Bronchial epithelial cell (primary cell): ENCODE measurements around the gene IREB2. TPM values are rescaled to one million over a fixed set of nuclear protein-coding genes. Genes with fewer than 3 reads are reported as not detected.

Source experiments
- DNase-seq: peaks from one replicate; pipeline ENCODE4 v3.0.0-alpha.2; 2010; ENCODE audit warnings: low read depth
- FAIRE-seq: peaks from 2 replicates; lab custom pipeline; 2011; peaks lifted over from hg19 to GRCh38; lab: Jason Lieb, UNC
- H3K27me3 ChIP-seq: 2 replicates; pipeline ENCODE4 v1.5.1; 2011; ENCODE audit warnings: low read length; ENCODE audit not compliant: control insufficient read depth, insufficient read depth
- H3K36me3 ChIP-seq: 2 replicates; pipeline ENCODE4 v1.5.1; 2011; ENCODE audit warnings: low read length; ENCODE audit not compliant: control insufficient read depth, insufficient read depth
- H3K4me3 ChIP-seq: 2 replicates; pipeline ENCODE4 v1.5.1; 2011; ENCODE audit warnings: mild to moderate bottlenecking, low read depth, low read length, control low read depth
- total RNA-seq: library from RNA; depleted of rRNA; stranded (reverse); fragments of >200 nt; gene quantifications from 2 replicates; pipeline ENCODE4 v1.2.1, GENCODE V29; 2014
- TF ChIP-seq, protein P1 (sequence below): IDR thresholded peaks from 2 replicates; pipeline ENCODE4 v1.5.1; 2011; ENCODE audit warnings: mild to moderate bottlenecking, moderate library complexity, low read length, control low read depth, inconsistent platforms; ENCODE audit not compliant: insufficient read depth, severe bottlenecking

The IREB2 gene
- total RNA-seq, 1 donor from 2014 or later = 12.6 TPM

DNA sequence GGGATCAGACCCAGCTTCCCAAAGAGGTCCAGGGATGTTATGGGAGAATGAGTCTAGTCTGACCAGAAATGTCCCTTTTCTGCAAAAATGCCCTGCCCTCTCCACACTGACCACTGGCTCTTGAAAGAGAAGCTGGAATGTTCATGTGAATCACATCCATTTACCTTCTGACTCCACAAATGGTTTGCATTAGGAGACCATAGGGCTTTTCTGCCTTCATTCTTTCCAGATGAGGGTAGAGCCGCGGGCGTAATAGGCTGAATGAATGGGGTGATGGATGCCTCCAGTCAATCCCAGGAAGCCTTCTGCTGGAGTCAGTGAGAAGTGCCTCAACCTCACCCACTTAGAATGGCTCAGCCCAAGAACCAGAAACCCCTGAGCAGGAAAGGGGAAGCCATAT, 47.2 kb upstream of the IREB2 start:
- FAIRE-seq (no peak), DNase-seq (no peak)
- TF ChIP-seq, protein P1, sequence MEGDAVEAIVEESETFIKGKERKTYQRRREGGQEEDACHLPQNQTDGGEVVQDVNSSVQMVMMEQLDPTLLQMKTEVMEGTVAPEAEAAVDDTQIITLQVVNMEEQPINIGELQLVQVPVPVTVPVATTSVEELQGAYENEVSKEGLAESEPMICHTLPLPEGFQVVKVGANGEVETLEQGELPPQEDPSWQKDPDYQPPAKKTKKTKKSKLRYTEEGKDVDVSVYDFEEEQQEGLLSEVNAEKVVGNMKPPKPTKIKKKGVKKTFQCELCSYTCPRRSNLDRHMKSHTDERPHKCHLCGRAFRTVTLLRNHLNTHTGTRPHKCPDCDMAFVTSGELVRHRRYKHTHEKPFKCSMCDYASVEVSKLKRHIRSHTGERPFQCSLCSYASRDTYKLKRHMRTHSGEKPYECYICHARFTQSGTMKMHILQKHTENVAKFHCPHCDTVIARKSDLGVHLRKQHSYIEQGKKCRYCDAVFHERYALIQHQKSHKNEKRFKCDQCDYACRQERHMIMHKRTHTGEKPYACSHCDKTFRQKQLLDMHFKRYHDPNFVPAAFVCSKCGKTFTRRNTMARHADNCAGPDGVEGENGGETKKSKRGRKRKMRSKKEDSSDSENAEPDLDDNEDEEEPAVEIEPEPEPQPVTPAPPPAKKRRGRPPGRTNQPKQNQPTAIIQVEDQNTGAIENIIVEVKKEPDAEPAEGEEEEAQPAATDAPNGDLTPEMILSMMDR = no peak
- H3K27me3 ChIP-seq = peaks cover 4% of the 10 kb centered on the region
- no peak overlapping the region for H3K4me3 ChIP-seq
- H3K36me3 ChIP-seq = no peaks in the 10 kb centered on the region

DNA sequence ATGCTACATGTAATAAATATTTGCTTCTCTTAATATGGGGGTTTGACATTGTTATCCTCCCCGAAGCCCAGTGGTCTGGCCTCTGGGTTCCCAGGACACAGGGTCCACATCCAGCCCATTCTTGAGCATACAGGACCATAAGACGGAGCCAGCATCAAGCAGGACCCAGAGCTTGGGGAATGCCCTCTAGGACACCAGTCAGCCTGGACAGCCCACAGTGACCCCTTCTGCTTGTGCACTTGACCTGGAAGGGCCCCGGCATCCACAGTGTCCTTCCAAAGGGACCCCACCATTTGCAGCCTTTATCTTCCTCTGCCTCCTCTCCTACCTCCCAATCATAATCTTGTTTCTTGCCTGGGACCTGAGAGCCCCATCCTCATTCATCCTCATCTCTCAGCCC, 46.2 kb upstream of the IREB2 start:
- peaks cover 2% of the 10 kb centered on the region for H3K27me3 ChIP-seq
- FAIRE-seq = no peak
- no peak overlapping the region for H3K4me3 ChIP-seq
- no peak for DNase-seq
- TF ChIP-seq, protein P1 = no peak
- no peaks in the 10 kb centered on the region for H3K36me3 ChIP-seq

DNA sequence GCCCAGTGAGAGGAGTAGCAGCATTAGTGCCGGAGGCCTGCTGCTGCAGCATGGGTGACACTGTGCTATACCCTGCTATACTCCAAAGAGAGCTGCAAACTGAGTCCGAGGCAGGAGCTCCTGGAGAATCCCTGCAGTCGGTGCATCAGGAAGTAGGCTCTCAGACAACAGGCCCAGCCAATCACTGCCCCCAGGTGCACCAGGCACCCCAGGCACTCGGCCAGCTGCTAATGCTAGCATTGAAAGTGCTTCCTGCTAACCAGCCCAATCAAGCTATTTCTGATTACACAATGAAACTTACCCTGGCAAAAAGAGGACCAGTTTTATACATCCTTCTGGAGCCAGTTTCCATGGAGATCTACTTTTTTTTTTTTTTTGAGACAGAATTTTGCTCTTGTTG, 45.6 kb upstream of the IREB2 start:
- H3K36me3 ChIP-seq = no peaks in the 10 kb centered on the region
- H3K27me3 ChIP-seq = peaks cover 2% of the 10 kb centered on the region
- FAIRE-seq = no peak
- no peak overlapping the region for H3K4me3 ChIP-seq
- DNase-seq = peak; percentile 37
- TF ChIP-seq, protein P1 = no peak

DNA sequence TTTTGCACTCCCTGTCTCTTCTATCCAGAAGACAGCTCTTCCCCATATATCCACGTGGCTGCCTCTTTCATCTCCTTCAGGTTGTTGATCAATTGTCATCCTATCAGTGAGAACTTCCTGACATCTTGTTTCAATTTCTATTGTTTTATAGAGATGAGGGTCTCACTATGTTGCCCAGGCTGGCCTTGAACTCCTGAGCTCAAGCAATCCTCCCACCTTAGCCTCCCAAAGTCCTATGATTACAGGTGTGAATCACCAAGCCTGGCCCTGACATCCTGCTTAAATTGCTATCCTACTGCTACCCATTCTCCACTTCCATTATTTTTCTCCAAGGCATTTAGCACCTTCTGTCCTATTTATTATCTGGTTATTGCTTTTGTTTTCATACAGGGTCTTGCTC, 44.9 kb upstream of the IREB2 start:
- TF ChIP-seq, protein P1 = no peak

DNA sequence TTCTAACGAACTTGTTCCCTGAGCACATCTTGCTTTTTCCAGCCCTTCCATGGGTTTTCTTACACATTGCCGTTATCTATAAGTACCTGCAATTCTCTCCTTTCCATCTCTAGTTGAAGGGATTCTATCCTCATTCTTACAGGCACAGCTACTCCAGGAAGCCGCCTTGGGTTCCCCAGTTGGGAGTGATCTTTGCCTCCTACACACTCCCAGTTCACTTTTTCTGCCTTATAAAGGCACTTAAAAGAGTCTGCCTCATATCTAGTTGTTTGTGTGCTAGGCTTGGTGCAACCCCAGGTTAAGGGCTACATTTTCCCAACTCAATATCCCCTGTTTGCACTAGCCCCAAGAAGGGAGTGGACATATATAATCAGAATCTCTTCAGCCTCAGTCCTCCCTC, 44.0 kb upstream of the IREB2 start:
- no peaks in the 10 kb centered on the region for H3K27me3 ChIP-seq
- TF ChIP-seq, protein P1 = no peak
- DNase-seq (no peak), FAIRE-seq (no peak)
- no peaks in the 10 kb centered on the region for H3K36me3 ChIP-seq
- no peak overlapping the region for H3K4me3 ChIP-seq

More for the DNA sequence above, 44.9 kb upstream of the IREB2 start:
- no peak for FAIRE-seq
- Histone ChIP-seq H3K4me3 (no peak overlapping the region), H3K27me3 (peaks cover 2% of the 10 kb centered on the region), H3K36me3 (no peaks in the 10 kb centered on the region)
- DNase-seq = no peak

DNA sequence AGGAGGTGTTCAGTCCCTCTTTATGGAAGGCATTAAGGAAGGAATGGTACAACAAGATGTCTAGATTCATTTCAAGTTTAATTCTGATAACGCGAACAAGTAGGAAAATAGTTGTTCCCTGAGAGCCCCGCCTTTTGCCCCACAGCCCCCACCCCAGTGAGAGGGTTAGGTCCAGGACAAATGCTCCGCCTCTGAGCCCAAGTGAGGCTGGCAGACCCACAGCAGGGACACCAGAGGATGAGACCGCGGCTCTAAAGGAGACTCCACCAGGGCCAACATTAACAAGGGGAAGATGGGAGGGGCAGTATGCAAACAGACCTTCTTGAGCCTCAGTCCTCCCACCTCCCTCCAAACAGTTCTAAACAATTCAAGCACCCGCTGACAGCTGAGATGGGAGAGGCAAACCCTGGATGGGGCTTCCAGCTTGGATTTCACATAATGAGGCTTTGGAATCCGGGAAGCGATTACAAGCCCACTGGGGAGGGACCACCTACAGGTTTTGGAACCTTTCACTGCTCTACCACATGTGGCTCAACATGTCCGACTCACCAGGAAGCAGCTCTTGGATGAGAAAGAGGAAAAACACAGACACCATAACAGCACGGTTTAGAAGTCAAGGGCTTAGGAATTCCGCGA, 42.9 kb upstream of the IREB2 start:
- TF ChIP-seq, protein P1 = no peak
- FAIRE-seq (no peak), DNase-seq (no peak)
- Histone ChIP-seq H3K4me3 (no peak overlapping the region), H3K27me3 (no peaks in the 10 kb centered on the region), H3K36me3 (no peaks in the 10 kb centered on the region)
